ENCODE results near the gene CCND3.

- TF ChIP-seq EZH2 (IDR thresholded peaks at IDR 0.05; ENCODE audit: borderline replicate concordance) (no peak), CTCF (IDR thresholded peaks at IDR 0.05; ENCODE audit: poor library complexity) (no peak), EZH2phosphoT487 (IDR thresholded peaks at IDR 0.05; ENCODE audit: low read depth, severe bottlenecking, unreplicated experiment) (no peak)
Observed at GRCh38 chr6:41917528-41917927, 24.1 kb downstream of the CCND3 start.

Measured in hepatocyte (in vitro differentiated cells).